Measurements from ENCODE around the gene ITGB7.

The ITGB7 gene

DNA sequence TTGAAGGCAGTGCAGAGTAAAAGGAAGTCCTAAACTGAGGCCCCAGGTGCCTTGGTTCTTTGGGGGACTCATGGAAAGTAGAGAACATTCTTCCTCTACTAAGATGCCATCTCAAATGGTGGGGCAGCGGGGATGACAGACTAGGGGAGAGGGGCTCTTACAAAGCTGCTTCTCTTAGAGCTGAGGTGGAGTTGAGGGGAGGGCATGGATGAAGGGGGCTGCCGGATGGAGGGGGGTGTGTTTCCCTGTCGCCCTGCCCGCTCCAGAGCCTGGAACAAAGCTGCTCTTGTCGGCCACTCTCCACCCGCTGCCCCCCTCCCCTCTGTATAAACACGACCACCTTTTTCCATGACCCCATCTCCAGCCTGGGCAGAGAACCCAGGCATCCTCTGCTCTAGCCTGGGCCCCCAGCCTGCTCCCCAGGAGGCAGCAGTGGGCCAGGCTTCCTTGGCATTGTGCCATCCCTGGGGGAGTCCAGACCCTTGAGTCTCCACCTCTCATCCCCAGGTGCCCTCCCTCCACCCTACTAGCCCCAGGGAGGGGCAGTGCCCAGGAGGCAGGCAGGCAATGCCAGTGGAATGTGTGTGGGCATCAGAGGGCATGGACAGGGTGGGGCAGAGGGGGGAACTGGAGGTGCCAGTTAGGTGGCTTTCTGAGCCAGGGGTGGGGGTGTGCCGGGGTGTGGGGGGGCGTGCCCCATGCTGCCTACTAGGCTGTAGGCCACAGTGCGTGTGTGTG lies 23.2 kb upstream of the ITGB7 start:
- no peak for DNase-seq

DNA sequence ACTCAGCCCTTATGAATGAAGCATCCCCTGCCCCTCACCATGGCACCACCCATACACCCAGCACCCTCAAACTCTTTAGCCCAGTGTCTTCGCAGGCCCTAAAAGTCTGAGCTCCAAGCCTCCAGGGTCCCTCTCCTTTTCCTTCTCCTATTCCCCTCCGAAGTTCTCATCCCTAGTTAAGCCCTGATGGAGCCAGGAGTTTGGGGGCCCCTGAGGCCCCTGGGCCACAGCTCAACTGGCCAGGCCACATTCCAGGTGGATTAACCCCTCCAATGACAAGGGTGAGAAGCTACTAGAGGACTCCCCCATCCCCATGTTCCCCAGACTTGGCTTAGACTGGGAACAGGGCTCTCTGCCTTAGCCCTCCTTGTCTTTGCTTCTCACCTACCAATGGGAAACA lies 22.4 kb upstream of the ITGB7 start:
- no peak for DNase-seq

DNA sequence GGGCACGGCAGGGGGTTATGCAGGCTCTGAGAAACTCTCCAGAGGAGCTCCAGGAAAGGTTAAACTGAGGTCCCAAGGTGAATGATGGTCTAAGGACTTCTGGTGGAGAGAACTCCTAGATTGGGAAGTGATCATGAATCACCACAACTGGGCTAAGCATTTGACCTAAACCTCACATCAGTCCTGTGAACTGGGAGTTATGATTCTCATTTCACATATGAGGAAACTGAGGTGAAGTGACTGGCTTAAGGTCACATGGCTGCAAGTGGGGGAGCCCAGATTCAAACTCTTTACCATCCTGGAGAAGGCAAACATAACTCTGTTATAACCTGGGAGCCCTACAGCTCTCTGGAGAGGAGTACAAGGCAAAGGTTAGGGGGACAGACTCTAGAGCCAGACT lies 20.8 kb upstream of the ITGB7 start:
- DNase-seq = no peak

DNA sequence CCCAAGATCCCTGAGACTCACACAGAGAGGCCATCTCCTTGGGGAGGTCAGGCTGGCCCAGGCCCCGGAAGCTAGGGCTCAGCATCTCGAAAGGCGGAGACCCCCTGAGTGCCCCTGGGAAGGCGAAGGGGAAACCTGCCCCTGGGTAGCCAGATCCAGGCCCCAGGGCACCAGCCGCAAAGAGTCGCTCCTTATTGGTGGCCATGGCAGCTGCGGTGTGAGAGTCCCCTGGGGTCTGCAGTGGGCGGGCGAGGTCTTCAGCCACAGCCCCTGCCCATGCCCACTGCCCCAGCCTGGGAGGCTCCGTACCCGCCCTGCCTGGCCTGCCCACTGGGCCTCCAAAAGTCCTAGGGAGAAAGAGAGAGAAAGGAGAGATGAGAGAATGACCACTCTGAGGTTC lies 20.3 kb upstream of the ITGB7 start:
- no peak for DNase-seq

DNA sequence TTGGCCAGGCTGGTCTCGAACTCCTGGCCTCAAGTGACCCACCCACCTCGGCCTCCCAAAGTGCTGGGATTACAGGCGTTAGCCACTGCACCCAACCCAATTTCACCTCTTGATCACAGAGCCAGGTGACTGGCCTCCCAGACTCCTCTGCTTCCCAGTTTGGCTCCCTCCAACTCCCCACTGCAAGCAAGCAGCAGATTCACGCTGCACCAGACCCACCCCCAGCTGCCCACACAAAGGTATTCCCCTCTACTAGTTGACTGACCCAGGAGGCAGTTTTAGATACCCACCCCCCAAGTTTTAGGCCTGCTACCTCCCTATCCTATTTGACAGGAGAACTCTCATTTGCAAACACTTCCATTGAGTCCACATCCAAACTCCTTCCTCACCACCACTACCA lies 19.8 kb upstream of the ITGB7 start:
- DNase-seq = no peak

DNA sequence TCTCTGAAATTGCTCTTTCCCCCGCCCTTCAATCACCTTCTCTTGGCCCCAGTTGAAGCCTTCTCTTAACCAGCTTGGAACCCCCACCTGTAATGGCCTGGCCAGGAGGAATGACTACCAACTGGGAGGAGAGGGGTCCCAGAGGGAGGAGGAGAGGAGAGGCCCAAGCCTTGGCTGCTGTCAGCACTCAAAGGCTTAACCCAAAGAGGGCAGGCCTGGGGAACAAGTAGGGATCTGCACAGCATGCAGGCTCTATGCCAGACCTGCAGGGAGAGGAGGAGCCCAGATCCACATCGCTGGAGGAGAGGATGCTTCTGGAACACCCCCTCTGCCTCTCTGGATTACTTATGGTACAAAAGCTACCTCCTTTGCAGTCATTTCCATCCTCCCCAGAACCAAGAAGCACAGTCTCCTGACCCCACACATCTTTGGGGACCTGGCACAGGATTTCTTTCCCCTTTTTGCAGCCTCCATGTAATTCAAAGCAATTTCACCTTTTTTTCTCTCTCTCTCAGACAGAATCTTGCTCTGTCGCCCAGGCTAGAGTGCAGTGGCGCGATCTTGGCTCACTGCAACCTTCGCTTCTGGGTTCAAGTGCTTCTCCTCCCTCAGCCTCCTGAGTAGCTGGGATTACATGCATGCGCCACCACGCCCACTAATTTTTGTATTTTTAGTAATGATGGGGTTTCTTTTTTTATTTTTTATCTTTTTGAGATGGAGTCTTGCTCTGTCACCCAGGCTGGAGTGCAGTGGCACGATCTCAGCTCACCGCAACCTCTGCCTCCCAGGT lies 18.8 kb upstream of the ITGB7 start:
- DNase-seq = no peak

DNA sequence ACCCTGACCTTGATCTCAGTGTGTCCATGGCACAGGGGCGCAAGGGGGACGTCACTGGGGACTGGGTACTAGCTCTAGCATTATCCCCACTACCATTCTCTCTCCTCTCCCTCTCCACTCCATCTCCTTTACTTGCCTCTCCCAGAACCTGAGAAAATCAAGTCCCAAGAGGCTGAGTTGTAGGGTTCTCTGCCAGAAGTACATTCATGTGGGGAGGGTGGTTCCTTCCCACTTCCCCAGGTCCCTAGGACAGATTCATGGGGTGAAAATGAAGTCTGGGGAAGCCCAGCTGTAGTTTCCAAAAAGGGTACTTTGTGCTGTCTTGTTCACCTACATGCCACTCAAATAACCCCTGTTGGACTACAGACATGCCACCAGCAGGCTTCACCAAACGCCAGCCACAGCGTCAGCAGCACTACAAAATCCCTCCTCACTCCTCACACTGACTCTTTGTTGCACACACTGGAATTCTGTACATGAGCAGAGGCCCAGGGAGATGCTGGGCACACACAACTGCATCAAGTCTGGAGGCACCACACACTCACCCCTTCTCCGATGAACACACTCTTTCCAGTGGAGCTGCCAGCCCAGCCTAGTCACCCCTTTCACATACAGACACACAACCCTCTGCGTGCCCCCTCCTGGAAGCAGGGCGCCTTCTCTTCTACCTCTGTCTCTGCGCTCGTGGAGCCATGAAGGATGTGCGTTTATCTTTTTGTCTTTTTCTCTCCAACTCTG lies 18.0 kb upstream of the ITGB7 start:
- no peak for DNase-seq

DNA sequence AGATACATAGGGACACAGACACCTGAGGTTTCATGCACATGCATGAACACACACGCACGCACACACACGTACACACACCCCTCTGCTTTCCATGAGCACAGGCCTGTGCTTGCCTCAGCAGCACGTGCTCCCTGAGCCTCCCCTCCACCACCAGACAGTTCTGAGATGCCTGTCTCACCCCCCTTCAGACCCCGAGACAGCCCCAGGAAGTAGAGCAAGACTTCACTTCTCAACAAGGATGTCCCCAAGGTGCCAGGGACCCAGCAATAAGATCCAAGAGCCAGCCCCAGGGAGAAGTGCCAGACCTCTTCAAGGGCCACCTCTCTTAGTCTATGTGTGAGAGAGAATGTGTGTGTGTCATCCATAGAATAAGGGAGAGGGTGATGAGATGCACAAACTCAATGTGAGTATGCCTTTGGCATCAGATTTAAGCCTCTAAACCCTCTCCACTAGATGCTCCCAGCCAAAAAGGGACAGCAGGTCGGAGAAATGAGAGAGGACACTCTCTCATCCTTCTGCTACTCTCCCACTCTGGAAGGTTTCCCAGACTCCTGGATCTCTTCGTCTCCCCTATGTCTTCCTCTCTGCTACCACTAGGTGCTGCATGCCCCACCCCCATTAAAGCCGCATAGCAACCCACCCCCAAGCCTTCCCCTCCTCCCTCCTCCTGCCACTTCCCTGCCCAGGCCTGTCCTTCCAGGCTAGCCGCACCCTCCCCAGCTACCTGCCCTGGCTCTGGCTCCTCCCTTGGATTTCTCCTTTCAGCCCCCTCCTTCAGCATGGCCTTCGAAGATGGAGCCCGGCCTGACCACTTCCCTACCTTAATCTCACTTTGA lies 17.2 kb upstream of the ITGB7 start:
- DNase-seq = no peak

DNA sequence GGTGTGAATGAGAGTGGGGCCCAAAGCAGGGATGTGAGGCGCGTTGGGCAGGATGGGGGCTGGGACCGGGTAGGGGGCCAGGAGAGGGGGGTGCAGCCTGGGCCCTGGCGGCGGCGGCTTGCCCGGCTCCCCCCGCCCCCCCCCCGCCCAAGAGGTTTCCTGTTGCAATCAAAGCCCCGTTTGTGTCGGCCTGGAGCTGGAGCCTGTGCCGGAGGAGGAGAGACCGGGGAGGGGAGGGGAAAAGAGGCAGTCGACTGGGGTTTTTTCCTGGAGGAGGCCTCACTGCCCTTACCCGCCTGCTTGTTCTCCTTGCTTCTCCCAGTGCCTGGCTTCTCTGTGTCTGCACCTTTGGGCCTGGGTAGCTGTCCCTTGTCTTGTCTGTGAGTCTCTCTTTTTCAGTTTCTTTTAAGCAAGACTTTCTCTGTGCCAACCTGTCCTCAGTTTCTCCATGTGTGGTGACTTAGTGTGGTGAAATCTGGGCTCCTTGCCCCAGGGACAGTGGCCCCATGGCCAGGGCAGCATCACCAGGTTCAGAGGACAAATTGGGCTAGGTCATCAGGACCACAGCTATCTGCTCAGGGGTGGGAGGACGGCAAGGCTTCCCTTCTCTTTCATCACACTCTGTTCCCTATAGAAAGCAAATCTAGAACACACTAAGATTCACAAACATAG lies 16.5 kb upstream of the ITGB7 start:
- DNase-seq = no peak

DNA sequence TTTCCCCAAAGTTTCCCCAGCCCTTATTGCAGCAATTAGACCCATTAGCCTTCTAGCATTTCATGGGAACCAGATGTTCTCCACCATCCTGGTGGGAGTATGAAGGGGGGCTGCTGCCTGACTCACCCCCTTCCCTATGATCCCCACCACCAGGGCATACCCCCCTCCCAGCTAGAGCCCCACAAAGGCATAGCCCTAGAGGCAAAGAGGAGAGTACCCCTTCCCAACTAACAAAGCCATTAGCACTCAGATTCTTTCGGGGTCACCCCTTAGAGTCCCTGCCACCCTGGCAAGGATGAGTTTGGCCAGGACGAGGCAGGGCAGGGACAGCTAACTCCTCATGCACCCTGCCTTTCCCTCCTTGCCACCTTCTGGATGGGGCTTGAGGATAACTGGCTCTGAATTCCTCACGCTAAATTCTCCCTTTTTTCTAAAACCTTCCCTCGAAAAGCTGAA lies 15.8 kb upstream of the ITGB7 start:
- no peak for DNase-seq

DNA sequence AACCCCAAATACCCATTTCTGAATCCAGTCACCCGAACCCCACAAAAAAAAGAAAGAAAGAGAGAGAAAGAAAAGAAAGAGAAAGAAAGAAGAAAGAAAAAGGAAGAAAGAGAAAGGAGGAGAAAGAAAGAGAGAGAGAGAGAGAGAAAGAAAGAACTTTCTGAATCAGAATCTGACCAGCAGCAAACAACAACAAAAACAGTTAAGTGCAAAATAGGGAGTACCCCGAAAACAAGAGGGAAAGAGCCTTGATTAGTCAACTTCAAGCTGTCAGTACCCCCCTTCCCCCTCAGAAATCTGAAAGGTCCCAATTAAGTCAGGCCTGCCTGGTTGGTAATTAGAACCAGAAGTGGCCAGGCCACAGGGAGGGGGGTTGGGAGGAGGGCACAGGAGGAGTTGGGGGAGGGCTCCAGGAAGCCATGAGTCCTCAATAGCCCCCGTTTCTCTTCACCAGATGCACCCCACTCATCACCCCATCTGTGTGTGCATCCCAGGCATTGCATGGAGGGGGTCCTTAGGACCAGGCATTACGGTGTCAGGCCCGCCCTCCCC lies 15.2 kb upstream of the ITGB7 start:
- DNase-seq = no peak

DNA sequence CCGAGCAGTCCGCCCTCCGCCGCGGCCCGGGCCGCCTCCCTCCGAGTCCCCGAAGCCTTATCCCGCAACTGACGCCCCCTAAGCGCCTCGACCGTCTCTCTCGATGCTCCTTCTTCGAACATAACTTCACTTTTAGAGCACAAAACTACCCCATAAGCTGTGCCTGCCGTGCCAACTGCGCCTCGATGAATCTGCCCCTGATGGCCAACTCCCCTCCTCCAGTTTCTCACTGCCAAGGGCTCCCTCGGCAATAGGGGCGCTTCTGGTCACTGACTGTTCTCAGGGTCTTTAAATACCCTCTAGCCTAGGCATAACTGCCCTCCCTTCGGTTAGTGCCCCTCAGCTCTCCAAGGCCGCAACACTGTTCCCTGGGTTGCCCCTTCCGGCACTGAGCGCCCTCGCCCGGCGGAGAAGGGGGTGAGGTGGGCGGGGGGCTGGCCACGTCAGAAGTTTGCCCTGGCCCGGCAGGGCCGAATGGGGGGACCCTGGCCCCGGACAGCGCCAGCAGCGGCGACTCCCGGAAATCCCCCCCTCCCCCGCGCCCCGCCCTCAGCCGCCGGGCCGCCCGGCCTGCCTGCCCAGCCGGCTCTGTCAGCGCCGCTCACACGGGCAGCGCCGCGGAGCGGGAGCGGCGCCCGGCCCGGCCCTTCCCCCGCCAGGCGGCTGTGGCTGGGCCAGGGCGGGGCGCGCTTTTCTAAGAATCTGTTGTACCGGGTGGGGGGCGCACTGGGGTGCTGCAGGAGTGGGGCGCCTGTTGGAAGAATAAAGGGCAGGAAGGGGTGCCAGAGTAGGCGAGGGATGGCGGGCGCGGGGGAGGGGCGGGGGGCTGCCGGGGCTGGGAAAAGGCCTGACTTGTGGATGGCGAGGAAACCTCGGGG lies 14.4 kb upstream of the ITGB7 start:
- peak; percentile 45 for DNase-seq

DNA sequence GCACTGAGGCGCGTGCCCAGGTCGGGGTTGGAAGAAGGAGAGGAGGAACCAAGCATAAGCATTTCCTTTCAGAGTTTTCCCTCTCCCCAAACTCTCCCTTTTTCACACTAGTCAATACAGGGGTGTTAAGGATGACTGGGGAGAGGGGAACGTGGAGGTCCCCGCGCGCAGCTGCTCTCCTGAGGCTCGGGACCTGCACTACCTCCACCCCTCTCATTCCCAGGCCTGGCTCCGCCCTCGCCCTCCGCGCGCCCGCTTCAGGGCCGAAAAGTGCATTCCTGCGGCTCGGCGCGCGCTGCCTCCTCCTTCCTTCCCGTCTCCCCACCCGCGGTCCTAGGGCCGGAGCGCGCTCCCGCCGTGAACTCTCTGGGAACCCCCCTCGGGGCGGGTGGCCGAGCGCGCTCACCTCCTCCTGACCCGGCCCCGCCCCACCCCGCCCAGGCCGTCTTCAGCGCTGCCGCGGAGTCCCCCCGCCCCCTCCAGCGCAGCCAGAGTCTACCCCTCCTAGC lies 13.7 kb upstream of the ITGB7 start:
- DNase-seq = peak; percentile 83

DNA sequence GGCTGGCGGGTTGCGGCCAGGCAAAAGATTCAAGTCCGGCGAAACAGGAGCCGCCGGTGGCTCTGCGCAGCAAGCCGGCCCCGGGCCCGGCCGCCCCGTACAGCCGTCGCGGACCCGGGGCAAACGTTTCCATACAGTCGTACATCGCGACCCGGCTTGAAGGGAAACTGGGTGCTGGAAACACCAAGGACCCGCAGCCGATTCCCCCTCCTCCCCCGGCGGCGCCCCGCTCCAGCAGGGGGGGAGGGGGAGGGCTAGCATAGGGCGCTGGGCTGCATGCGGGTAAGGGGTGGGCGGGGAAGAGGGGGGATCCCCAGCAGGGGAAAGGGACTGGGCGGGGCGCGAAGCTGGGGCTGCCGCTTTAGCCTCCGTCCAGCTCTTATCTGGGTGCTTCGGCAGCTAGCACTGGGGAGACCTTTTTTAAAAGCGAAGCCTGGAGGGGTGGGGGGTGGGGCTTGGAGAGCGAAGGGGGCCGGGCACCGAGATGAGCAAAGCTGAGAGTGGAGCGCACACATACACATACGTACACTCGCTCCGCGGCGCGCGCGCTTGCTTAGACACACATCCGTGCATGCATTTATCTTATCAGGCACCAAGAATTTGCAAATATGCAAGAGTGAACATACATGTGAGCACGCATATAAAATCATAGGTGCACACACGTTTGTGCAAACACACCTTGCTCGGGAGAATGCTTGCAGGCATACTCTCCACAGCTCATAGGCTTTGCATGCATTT lies 13.1 kb upstream of the ITGB7 start:
- DNase-seq = peak; percentile 51

DNA sequence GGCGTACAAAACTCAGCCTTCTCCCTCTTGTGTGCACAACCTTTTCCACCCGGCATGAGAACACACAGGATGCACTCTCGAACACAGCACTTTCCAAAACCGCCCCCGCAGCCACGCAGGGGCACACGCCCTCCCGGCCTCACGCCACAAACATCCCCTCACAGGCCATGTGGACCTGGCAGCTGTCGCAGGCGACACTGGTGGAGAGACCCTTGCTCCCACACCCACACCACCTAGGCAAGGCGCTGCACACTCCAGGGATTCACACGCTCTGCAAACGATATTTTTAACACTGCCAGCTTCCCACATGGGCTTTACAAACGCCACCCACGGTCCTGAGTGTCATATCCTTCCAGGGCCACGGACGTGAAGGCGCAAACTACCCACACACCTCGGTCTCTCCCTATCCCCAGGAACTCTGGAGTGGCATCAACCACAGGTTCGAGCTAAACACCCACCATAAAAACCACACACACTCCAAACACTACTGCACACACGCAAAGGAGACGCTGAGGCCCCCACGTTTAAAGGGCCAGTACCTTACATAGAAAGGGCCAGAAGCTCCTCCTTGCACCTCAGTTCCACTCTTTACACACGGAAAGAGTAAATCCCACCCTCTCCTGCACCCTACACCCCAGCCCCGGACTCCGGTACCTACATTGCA lies 12.4 kb upstream of the ITGB7 start:
- DNase-seq = no peak

DNA sequence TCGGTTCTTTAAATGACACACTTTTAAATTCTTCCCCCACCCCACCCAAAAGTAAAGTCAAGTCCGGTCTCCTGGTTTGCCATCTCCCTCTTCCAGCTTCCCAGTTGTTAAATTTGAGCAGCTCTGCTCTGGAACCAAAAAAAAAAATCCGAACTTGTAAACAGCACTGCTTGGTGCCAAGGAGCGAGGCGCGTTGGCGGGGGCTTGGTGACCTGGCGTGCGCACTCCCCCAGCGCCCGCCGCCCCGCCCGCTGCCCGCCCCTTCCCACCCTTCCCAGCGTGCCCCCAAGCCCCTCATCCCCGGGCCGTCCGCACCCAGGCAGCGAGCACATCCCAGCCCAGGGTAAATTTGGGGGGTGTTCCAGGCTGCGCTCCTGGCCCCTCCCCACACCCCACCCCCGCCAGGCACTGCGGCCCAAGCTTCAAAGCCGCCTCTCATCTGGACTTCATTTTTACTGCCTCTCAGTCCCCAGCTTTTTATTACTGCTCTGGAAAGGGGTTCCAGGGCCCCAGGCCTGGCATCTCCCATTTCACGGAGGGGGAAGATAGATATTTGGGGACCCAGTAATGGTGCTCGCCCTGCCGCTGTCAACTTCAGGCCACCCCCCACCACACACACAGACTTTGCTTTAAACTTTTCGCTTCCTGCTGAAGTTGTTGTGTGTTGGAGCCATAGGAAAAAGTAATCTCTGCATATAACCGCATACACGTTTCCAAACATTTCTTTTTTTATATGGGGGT lies 11.7 kb upstream of the ITGB7 start:
- DNase-seq = no peak

DNA sequence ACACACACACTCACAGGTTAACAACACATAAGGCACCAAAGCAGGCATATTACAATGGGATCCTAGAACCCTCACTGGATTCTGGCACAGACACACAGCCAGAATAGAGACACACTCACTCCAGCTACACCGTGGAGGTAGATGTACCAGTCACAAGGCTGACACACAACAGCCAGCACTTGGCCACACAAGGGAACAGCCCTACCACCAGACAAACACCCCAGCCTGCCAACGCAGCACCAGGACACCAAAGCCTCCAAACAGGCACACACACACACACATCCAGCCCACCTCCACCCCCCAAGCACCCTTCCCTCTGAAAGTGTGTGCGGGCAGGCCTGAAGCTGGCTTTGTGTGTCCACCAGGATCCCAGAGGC lies 10.9 kb upstream of the ITGB7 start:
- DNase-seq = no peak

DNA sequence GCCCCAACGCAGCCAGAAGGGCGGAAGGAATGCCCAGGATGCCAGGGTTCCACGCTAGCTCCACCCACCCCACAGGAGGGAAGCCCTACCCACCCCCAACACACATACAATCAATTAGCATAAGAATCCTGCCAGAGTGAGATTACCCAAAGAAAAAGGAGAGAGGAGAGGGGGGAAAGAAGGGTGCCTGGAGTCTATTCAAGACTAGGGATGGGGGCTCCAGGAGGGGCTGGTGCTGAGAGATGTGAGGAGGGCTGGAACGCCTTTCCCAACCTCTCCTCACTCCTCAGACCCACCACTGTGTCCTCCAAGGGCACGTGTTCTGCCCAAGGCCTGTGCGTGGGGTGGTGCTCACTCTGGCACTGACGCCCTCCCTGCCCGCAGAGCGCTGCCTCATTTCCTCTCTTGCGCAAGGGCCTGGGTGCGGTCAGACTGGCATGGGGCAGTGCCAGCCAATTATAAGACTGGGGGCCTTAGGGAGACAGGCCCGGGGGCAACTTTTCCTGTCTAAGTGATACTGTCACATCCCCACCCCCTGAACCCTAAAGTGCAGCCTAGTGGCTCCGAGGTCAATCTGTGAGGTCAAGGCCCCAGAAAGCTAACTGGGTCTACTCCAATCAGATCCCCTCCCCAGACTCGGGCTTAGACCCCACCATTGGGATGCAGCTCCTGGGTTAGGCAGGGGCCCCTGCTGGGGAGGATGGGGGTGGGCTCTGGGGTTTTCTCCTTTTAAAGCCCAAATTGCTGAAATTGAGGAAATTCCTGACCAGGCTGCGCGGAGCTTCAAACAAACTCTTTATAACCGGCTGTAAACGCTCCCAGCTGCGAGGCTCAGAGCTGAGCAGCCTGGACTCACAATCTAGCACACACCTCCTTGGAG lies 10.2 kb upstream of the ITGB7 start:
- no peak for DNase-seq

All from NCI-H146 (cell line).